Astrocyte (in vitro differentiated cells and primary cell): Measurements from ENCODE around the gene NOTCH2.

Experiments
- EZH2 ChIP-seq: IDR thresholded peaks from 2 replicates; pipeline ENCODE4 v1.6.1; 2012; ENCODE audit warnings: mild to moderate bottlenecking, low read length, inconsistent platforms; ENCODE audit not compliant: insufficient read depth
- TF ChIP-seq, protein P1 (sequence below): IDR thresholded peaks from 2 replicates; pipeline ENCODE4 v1.5.1; 2011; ENCODE audit warnings: low read depth, mild to moderate bottlenecking, inconsistent platforms, low read length, moderate library complexity; ENCODE audit not compliant: insufficient read depth

- TF ChIP-seq, protein P1, sequence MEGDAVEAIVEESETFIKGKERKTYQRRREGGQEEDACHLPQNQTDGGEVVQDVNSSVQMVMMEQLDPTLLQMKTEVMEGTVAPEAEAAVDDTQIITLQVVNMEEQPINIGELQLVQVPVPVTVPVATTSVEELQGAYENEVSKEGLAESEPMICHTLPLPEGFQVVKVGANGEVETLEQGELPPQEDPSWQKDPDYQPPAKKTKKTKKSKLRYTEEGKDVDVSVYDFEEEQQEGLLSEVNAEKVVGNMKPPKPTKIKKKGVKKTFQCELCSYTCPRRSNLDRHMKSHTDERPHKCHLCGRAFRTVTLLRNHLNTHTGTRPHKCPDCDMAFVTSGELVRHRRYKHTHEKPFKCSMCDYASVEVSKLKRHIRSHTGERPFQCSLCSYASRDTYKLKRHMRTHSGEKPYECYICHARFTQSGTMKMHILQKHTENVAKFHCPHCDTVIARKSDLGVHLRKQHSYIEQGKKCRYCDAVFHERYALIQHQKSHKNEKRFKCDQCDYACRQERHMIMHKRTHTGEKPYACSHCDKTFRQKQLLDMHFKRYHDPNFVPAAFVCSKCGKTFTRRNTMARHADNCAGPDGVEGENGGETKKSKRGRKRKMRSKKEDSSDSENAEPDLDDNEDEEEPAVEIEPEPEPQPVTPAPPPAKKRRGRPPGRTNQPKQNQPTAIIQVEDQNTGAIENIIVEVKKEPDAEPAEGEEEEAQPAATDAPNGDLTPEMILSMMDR = no peak
- no peak for TF ChIP-seq EZH2
Observed at GRCh38 chr1:119862276-119862675, 207.2 kb downstream of the NOTCH2 start.
